ENCODE measurements around the gene IQGAP2.
A peak's percentile ranks its signal among the peaks of the same experiment; 100 is the strongest.
"Not testable (repeated sequence)": the region's sequence is repeated elsewhere in the genome, so short reads cannot be mapped to it uniquely, and the experiment has no call there.

Gene IQGAP2

GRCh38 chr5:76672242-76672641, 269.2 kb downstream of the IQGAP2 start:
- peak in 1 of 2 experiments; percentile 18 for DNase-seq

- DNase-seq = no peak
Observed at GRCh38 chr5:76673125-76673524, 270.0 kb downstream of the IQGAP2 start.

DNA sequence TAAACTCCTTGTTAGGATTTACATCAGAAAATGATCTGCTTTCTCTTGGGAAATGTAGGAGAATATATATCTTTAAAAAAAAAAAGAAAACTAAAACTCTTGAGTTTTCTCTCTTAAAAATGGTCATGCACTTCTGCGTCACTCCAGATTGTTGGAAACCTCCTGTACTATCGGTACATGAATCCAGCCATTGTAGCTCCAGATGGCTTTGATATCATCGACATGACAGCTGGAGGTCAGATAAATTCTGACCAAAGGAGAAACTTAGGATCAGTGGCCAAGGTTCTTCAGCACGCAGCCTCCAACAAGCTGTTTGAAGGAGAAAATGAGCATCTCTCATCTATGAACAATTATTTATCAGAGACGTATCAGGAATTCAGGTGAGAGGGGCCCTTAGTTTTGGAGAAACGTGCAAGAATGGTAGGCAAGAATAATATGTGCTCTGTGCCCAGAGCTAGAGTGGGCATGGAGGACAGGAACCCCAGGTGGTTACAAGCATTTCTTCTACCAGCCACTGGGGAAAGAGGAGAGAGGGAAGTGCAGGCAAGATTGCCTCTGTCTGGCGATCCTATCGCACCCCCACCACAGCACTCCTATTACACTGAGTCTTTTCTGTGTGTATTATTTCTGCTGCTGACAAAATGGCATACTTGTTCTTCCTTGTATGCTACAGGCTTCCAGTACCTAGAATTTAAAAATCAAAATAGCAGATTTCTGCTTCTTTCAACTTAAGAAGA, 271.4 kb downstream of the IQGAP2 start:
- DNase-seq = no peak

DNA sequence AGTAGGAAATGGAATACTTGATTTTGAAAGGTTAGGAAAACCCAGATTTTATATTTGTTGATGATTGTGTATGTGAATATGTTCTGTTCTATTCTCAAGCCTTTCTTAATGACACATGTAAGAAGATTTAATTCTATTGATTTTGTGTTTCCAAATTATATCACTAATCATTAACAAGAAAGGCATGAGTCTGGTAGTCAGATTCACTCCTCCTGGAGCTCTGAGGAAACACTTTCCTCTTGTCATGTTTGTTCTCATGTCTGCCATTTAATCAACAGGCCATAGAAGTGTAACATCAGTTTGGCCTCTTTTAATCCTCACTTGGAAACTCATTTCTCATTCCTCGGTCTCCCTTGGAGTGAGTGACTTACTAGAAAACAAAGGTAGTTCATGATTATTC, 272.3 kb downstream of the IQGAP2 start:
- DNase-seq = no peak

DNA sequence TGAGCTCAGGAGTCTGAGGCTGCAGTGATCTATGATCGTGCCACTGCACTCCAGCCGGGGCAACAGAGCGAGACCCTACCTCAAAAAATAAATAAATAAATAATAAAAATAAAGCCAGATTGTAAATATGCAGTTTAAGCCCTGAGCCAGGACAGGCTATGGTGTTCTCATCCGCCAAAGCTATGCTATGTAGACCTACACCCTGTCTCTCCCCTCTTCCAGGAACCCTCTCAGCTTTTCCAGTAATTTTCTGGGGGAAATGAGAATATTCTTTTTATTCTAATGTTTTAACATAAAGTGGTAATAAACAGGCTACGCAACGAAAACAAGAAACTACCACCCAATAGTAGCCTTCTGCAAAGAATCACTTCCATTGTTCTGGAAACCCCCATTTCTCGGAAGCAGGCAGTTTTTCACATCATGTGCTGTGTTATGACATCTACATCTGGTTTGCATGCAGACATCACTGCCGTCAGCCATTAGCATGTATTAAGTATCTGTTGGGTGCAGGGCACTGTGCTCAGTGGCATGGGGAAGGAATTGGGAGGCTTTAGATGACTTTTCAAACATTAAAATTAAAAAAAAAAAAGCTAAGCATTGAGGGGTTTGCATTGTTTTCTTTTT, 274.9 kb downstream of the IQGAP2 start:
- DNase-seq = no peak

GRCh38 chr5:76679231-76679630, 276.1 kb downstream of the IQGAP2 start:
- DNase-seq = no peak

GRCh38 chr5:76680826-76681225, 277.7 kb downstream of the IQGAP2 start:
- not testable (repeated sequence) for DNase-seq

DNA sequence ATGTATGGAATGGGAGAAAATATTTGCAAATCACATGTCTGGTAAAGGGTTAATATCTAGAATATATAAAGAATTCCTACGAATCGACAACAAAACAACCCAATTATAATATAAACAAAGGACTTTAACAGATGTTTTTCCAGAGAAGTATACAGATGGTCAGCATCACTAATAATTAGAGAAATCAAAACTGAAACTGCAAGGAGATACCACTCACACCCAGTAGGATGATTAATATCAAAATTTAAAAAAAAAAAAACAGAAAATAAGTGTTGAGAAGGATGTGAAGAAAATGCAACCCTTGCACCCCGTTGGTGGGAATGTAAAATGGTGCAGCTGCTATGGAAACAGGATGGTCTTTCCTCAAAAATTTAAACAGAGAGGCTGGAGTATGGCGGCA, 278.2 kb downstream of the IQGAP2 start:
- no peak for DNase-seq

DNA sequence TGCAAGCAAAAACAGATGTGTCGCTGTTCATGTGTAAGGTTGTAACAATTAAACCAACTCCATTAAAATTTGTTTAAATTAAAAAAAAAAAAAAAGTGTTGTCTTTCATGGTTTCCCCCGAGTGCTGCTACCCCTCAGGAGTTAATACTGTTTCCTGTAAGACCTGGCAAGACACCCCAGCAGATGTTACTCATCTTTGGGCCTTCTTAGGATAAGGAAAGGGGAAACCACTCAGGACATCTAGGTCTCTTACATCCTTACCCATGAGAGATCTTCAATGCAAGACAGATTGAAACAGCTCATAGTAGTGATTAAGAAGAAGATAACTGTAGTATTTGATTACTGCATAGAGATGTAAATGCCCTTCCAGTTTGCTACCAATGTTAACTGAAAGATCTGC, 279.3 kb downstream of the IQGAP2 start:
- DNase-seq = no peak

DNA sequence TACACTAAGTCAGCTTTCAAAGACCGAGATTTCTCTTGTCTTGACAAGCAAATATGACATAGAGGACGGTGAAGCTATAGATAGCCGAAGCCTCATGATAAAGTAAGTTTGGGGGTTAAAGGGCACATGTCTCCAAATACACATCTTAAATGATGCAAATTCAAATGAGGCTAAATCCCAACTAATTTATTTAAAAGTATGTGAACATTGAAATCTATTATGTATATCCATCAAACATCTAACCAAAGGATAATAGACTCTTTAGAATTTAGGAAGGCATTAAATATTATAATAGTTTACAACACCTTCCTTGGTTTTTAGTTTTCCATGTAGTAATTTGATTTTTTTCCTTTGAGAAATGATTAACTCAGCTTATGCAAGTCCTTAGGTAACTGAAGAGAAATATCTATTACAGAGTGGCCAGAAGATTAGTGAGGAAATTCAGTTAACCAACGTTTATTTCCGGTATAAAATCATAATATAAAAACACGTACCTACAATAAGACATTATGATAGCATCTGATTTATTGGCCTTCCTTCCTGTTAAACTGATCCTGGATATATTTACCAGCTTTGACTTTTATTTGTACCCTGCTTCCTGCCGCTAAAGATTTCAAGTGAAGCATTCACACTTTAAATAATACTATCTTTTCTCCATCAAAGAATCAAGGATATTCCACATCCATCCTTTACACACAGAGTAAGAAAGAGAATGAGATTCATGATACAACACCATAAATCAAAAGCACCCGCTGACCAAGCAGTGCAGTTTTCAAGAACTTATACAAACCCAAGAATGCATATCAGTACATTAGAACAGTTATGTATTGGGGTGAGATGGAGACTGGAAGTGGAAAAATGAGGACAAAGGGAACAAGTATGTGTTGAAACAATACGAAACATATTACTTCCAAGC, 281.0 kb downstream of the IQGAP2 start:
- no peak for DNase-seq

- DNase-seq = no peak
Observed at GRCh38 chr5:76684756-76685519, 281.9 kb downstream of the IQGAP2 start.

GRCh38 chr5:76685704-76686103, 282.6 kb downstream of the IQGAP2 start:
- no peak for DNase-seq

DNA sequence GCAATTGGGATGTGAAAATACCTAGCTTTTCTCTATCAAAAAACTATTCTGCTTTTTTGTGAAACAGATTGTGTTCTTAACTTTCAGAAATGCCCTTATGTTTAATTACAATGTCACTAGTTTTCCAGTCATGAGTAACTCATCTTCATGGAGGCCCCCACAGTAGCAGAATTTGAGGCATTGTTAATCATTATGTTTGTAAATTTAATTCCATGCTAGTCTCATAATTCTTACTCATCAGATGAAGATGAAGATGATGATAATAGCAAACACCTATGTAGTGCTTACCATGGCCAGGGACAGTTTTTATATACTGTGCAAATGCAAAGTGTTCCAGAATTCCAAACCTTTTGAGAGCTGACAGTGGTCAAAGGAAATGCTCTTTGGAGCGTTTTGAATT, 285.1 kb downstream of the IQGAP2 start:
- no peak for DNase-seq

DNA sequence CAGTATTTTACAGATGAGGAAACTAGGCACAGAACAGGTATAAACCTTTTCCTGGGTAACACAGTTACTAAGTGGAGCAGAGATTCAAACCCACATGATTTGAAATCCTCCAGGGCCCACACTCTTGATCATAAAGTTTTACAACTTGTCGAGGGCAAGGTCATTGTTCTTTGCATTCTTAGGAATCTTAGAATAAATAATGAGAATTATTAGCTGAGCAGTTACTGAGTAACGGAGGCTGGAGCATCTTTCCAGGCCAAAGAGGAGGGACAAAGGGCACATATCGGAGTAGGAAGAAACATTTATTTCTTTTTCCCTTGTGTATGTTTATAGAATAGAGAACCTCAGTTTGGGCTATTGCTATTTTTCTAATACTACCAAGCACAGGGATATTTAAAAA, 285.8 kb downstream of the IQGAP2 start:
- no peak for DNase-seq

- DNase-seq = no peak
Observed at GRCh38 chr5:76689321-76690036, 286.4 kb downstream of the IQGAP2 start.

- DNase-seq = no peak
Observed at GRCh38 chr5:76690037-76690679, 287.1 kb downstream of the IQGAP2 start.

DNA sequence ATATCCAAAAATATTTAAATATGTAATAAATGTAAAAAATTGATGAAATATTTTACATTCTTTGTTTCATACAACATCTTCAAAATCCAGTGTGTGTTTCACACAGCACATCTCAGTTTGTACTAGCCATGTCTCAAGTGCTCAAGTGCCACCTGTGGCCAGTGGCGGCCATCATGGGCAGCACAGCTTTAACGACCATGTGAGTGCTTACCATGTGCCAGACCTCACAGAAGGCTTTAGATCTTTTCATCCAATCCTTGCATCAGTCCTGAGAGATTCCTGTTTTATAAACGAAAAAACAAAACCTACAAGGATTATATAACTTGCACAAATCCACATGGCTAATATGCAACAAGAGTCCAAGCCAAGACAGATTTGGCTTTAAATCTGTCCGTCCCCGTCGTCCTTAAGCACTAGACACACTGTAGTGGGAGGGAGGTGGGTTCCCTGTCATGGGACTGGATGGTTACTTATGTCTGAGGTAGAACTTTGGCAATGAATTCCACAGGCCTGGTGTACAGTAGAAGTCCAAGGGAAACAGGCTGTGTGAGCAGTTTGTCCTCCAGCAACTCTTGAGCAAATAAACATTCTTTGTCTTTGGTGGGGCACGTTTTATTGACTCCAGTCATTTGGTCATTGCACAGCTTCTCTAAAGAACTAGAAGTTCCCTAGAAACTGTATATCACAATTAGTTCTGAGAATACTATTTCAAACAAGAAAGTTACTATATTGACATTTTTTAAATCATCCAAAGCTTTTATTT, 287.8 kb downstream of the IQGAP2 start:
- DNase-seq = no peak

DNA sequence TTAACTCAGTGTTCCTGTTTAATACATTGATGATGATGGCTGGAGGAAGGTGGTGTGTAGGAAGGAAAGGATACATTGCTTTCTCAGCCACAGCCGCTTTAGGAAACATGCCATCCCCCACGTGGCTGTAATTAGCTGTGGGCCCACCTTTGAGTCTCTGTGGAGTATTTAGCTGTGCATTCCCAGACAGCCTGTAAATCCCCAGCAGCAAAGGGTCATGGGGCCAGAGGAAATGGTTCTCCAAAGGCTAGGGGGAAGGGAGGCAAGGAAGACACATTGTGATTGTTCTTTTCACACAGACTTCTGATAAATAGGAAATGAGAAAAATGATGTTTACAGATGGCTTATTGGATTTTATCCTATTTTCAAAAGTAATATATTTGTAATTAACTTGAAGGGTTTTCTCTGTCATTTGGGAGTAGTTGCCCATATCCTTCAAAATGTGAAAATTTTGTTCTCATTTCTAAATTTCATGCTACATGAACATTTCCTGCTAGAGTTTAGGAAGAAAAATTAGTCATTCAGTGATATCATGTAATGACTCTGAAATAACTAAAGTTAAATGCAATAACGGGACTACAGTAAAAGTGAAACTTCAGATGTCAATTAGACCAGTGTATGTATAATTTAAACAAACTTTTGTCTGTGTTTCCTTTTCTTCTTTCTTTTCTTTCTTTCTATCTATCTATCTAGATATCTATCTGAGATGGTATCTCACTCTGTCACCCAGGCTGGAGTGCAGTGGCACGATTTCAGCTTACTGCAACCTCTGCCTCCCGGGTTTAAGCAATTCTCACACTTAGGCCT, 288.6 kb downstream of the IQGAP2 start:
- DNase-seq = no peak

- DNase-seq = no peak
Observed at GRCh38 chr5:76692274-76692540, 289.1 kb downstream of the IQGAP2 start.

DNA sequence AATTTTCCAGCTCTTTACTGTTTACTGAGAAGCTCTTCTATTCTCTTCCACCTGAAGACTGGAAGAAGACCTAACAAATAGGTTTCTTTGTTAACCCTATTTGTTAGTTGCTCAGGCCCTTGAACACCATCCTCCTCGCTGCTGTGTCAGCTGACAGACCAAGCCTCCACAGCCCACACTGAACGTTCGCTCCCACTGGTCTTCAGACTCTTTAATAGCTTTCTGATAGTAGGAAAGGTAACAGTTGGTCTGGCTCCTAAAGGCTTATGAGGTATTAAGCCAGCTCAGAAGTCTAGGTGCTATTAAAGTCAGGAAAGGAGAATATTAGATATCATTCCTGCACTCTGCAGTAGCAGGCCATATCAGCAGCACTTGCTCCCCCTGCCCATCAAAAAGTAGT, 289.6 kb downstream of the IQGAP2 start:
- DNase-seq = no peak
